ENCODE results near the gene CFLAR.
A peak's percentile ranks its signal among the peaks of the same experiment; 100 is the strongest.

- no peak for TF ChIP-seq CTCF (IDR thresholded peaks at IDR 0.05)
- peak; percentile 12 for TF ChIP-seq POLR2AphosphoS5 (IDR thresholded peaks at IDR 0.05)
These were observed 14.7 kb downstream of the CFLAR start for GRCh38 chr2:201130524-201131186.

All from prostate gland (tissue), 2 donors.